HEK293 (cell line): Measurements from ENCODE around the gene BACH2.

Experiments used
- CTCF ChIA-PET: fragments of 350-600 bp; formaldehyde crosslinking; extraction: SDS; loops from one replicate; lab custom pipeline; 2021; ENCODE audit warnings: antibody characterized with exemption; lab: Yijun Ruan, JAX
- POLR2A ChIA-PET: fragments of 300-600 bp; formaldehyde crosslinking; extraction: SDS; loops from one replicate; lab custom pipeline; 2020; ENCODE audit warnings: antibody characterized with exemption, inconsistent platforms; lab: Yijun Ruan, JAX
- H3K27ac ChIP-seq: fragments of 200-500 bp; sonication (Bioruptor generic); 2 replicates; pipeline ENCODE4 v1.5.1; 2014; ENCODE audit warnings: low read depth, low read length, control low read depth, inconsistent platforms; ENCODE audit errors: extremely low read depth
- H3K36me3 ChIP-seq, 2 experiments: fragments of 200-500 bp in 1 of 2; sonication (Bioruptor generic) in 1 of 2; 1 replicate in 1 of 2; 2 replicates in 1 of 2; pipeline ENCODE4 v1.5.1; 2014 to 2017; ENCODE audit warnings: inconsistent platforms in 2 of 2, low read length in 2 of 2; ENCODE audit not compliant: control insufficient read depth in 2 of 2, insufficient read depth in 1 of 2
- H3K4me1 ChIP-seq: fragments of 200-500 bp; sonication (Bioruptor generic); 2 replicates; pipeline ENCODE4 v1.5.1; 2014; ENCODE audit warnings: mild to moderate bottlenecking, low read length, inconsistent platforms; ENCODE audit not compliant: control insufficient read depth, insufficient read depth
- H3K4me3 ChIP-seq: 2 replicates; pipeline ENCODE4 v1.5.1; 2011; ENCODE audit warnings: low read depth, mild to moderate bottlenecking, control low read depth, low read length, moderate library complexity
- H3K9me3 ChIP-seq: fragments of 200-500 bp; sonication (Bioruptor generic); 2 replicates; pipeline ENCODE4 v1.5.1; 2014; ENCODE audit warnings: low read depth, low read length, inconsistent platforms; ENCODE audit not compliant: control insufficient read depth, insufficient read depth
- MEIS1 ChIP-seq: sonication (generic); formaldehyde crosslinking; IDR thresholded peaks from 2 replicates; pipeline ENCODE4 v1.8.1; 2022; ENCODE audit warnings: missing genetic modification reagents, mild to moderate bottlenecking, borderline replicate concordance
- OSR2 ChIP-seq: fragments of 450-650 bp; formaldehyde crosslinking; IDR thresholded peaks from 2 replicates; pipeline ENCODE4 v1.5.1; 2016; ENCODE audit warnings: missing biosample characterization, missing genetic modification characterization
- SALL2 ChIP-seq: fragments of 450-650 bp; formaldehyde crosslinking; IDR thresholded peaks from 2 replicates; pipeline ENCODE4 v1.5.0; 2017; ENCODE audit warnings: missing biosample characterization, mild to moderate bottlenecking, missing genetic modification characterization, borderline replicate concordance
- SCRT1 ChIP-seq: fragments of 450-650 bp; formaldehyde crosslinking; IDR thresholded peaks from 2 replicates; pipeline ENCODE4 v1.5.1; 2016; ENCODE audit warnings: missing biosample characterization, missing genetic modification characterization, borderline replicate concordance
- ZNF10 ChIP-seq: fragments of 450-650 bp; formaldehyde crosslinking; IDR thresholded peaks from 2 replicates; pipeline ENCODE4 v1.5.1; 2017; ENCODE audit warnings: missing biosample characterization, missing genetic modification characterization
- ZNF157 ChIP-seq: fragments of 450-650 bp; formaldehyde crosslinking; IDR thresholded peaks from 2 replicates; pipeline ENCODE4 v1.5.1; 2016; ENCODE audit warnings: missing biosample characterization, missing genetic modification characterization
- ZNF174 ChIP-seq: fragments of 450-650 bp; formaldehyde crosslinking; IDR thresholded peaks from 2 replicates; pipeline ENCODE4 v1.5.0; 2017; ENCODE audit warnings: missing biosample characterization, mild to moderate bottlenecking, missing genetic modification characterization
- ZNF274 ChIP-seq, 2 experiments: fragments of 200-500 bp in 1 of 2; fragments of 450-650 bp in 1 of 2; sonication (Bioruptor generic) in 1 of 2; formaldehyde crosslinking in 1 of 2; IDR thresholded peaks; 2 replicates each; pipeline versions ENCODE4 v1.5.1 to v1.6.1; 2014 to 2016; ENCODE audit warnings: borderline replicate concordance in 1 of 2, inconsistent platforms in 1 of 2, low read length in 1 of 2, missing biosample characterization in 1 of 2, missing genetic modification characterization in 1 of 2
- ZNF292 ChIP-seq: fragments of 450-650 bp; formaldehyde crosslinking; IDR thresholded peaks from 2 replicates; pipeline ENCODE4 v1.5.1; 2016; ENCODE audit warnings: low read depth, missing biosample characterization, missing genetic modification characterization, borderline replicate concordance
- ZNF302 ChIP-seq: fragments of 450-650 bp; formaldehyde crosslinking; IDR thresholded peaks from 2 replicates; pipeline ENCODE4 v1.5.1; 2016; ENCODE audit warnings: missing biosample characterization, missing genetic modification characterization, low read depth
- ZNF324 ChIP-seq: fragments of 450-650 bp; formaldehyde crosslinking; IDR thresholded peaks from 2 replicates; pipeline ENCODE4 v1.5.1; 2016; ENCODE audit warnings: missing biosample characterization, missing genetic modification characterization
- ZNF416 ChIP-seq: fragments of 450-650 bp; formaldehyde crosslinking; IDR thresholded peaks from 2 replicates; pipeline ENCODE4 v1.5.1; 2016; ENCODE audit warnings: missing biosample characterization, missing genetic modification characterization
- ZNF423 ChIP-seq: fragments of 450-650 bp; formaldehyde crosslinking; IDR thresholded peaks from 2 replicates; pipeline ENCODE4 v1.5.1; 2016; ENCODE audit warnings: missing biosample characterization, missing genetic modification characterization
- ZNF473 ChIP-seq: fragments of 450-650 bp; formaldehyde crosslinking; IDR thresholded peaks from 2 replicates; pipeline ENCODE4 v1.5.1; 2017; ENCODE audit warnings: missing biosample characterization, missing genetic modification characterization
- ZNF48 ChIP-seq: fragments of 450-650 bp; formaldehyde crosslinking; IDR thresholded peaks from 2 replicates; pipeline ENCODE4 v1.5.1; 2016; ENCODE audit warnings: missing biosample characterization, missing genetic modification characterization
- ZNF510 ChIP-seq: fragments of 450-650 bp; formaldehyde crosslinking; IDR thresholded peaks from 2 replicates; pipeline ENCODE4 v1.5.1; 2018; ENCODE audit warnings: mild to moderate bottlenecking, missing genetic modification characterization, missing biosample characterization; ENCODE audit not compliant: insufficient replicate concordance
- ZNF561 ChIP-seq: fragments of 450-650 bp; IDR thresholded peaks from 2 replicates; pipeline ENCODE4 v1.5.1; 2018; ENCODE audit warnings: missing biosample characterization, missing genetic modification characterization, borderline replicate concordance
- ZNF610 ChIP-seq: fragments of 450-650 bp; formaldehyde crosslinking; IDR thresholded peaks from 2 replicates; pipeline ENCODE4 v1.5.1; 2016; ENCODE audit warnings: missing biosample characterization, missing genetic modification characterization, borderline replicate concordance
- ZNF837 ChIP-seq: fragments of 450-650 bp; formaldehyde crosslinking; IDR thresholded peaks from 2 replicates; pipeline ENCODE4 v1.5.1; 2016; ENCODE audit warnings: missing biosample characterization, missing genetic modification characterization
- TF ChIP-seq, protein P1 (sequence below): fragments of 450-650 bp; formaldehyde crosslinking; IDR thresholded peaks from 2 replicates; pipeline ENCODE4 v1.5.1; 2016; ENCODE audit warnings: missing biosample characterization, missing genetic modification characterization, borderline replicate concordance
- TF ChIP-seq, protein P2 (sequence below): fragments of 450-650 bp; formaldehyde crosslinking; IDR thresholded peaks from 2 replicates; pipeline ENCODE4 v1.5.1; 2017; ENCODE audit warnings: missing biosample characterization, missing genetic modification characterization
- TF ChIP-seq, protein P3 (sequence below): fragments of 450-650 bp; IDR thresholded peaks from 2 replicates; pipeline ENCODE4 v1.5.1; 2018; ENCODE audit warnings: missing biosample characterization, mild to moderate bottlenecking, missing genetic modification characterization
- TF ChIP-seq, protein P4 (sequence below): fragments of 450-650 bp; formaldehyde crosslinking; IDR thresholded peaks from 2 replicates; pipeline ENCODE4 v1.5.1; 2017; ENCODE audit warnings: missing biosample characterization, missing genetic modification characterization
- TF ChIP-seq, protein P5 (sequence below): fragments of 450-650 bp; formaldehyde crosslinking; IDR thresholded peaks from 2 replicates; pipeline ENCODE4 v1.5.1; 2017; ENCODE audit warnings: missing biosample characterization, mild to moderate bottlenecking, missing genetic modification characterization, moderate library complexity
- TF ChIP-seq, protein P6 (sequence below): fragments of 450-650 bp; IDR thresholded peaks from 2 replicates; pipeline ENCODE4 v1.5.1; 2018; ENCODE audit warnings: missing biosample characterization, missing genetic modification characterization

The BACH2 gene

DNA sequence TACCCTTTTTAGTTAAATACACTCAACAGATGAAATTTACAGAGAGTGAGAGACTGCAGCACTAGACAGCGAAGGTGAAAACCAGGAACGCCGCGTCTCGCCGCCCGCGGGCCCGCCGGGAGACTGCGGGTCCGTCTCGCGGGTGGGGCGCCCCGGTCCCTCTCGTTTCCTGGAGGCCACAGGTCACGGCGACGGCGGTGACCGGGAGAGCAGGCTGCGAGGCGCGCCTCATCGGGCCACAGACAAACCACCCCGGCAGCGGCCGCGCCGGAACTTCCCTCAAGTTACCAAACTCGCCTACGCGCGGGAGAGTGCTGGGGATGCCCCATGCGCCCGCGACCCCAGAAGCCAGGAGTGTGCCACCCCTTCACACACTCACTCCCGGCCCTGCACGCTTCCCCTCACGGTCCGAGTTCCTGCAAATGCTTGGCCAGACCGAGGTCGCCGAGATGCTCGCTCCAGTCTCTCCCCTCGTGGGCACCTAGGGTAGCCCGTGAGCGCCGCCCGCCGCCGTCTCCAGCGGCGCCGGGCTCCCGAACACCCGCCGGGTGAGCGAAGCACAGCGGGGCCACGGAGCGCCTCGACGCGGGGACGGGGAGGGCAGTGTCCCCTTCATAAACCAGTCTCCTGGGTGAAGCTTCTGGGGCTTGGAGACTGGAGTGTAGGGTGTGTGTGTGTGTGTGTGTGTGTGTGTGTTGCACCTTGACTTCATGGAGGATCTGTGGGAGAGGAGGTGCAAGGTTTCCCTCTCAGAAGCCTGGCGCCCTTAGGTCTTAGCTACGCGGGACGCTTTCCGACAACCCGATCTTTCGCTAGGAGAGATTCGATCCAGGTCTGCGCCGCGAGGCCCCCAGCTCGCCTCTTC lies 1.4 kb downstream of the BACH2 start:
- CTCF ChIA-PET = interaction anchor here (0.7 to 2.0 kb wide), 7 partner anchors 10 to 1135 kb away, joined by 3 to 10 read pairs (median 3); no protein-coding TSS in a partner anchor
- H3K36me3 ChIP-seq = no peaks in the 10 kb centered on the region
- H3K4me1 ChIP-seq = no peaks in the 10 kb centered on the region; the same call in 1 of the 2 replicates
- H3K4me3 ChIP-seq = peak overlapping the region; percentile 82
- POLR2A ChIA-PET = interaction anchor here (0.6 to 1.9 kb wide), 7 partner anchors 9 to 1342 kb away, joined by 3 to 15 read pairs (median 4); no protein-coding TSS in a partner anchor
- peak overlapping the region; percentile 70; the same call in 1 of the 2 replicates for H3K27ac ChIP-seq
- H3K9me3 ChIP-seq = no peaks in the 10 kb centered on the region
- TF ChIP-seq ZNF174 (tag by site-specific recombination) (no peak), ZNF10 (tag by site-specific recombination) (no peak), ZNF324 (tag by site-specific recombination) (no peak), ZNF837 (tag by site-specific recombination) (no peak), OSR2 (tag by site-specific recombination) (no peak), ZNF302 (tag by site-specific recombination) (no peak), ZNF423 (tag by site-specific recombination) (peak; percentile 62), ZNF292 (no peak), ZNF473 (tag by site-specific recombination) (no peak), ZNF561 (no peak), SCRT1 (tag by site-specific recombination) (no peak), ZNF610 (no peak; the same call in 1 of the 2 replicates), ZNF274 (IDR thresholded peaks at IDR 0.05; ENCODE audit: low read length) (no peak), ZNF274 (tag by site-specific recombination; IDR thresholded peaks at IDR 0.05; ENCODE audit: borderline replicate concordance) (no peak), MEIS1 (CRISPR knock-in tag) (no peak), ZNF416 (tag by site-specific recombination) (no peak), SALL2 (tag by site-specific recombination) (no peak), ZNF510 (tag by site-specific recombination) (no peak), ZNF157 (no peak), ZNF48 (tag by site-specific recombination) (no peak)
- TF ChIP-seq, protein P1, sequence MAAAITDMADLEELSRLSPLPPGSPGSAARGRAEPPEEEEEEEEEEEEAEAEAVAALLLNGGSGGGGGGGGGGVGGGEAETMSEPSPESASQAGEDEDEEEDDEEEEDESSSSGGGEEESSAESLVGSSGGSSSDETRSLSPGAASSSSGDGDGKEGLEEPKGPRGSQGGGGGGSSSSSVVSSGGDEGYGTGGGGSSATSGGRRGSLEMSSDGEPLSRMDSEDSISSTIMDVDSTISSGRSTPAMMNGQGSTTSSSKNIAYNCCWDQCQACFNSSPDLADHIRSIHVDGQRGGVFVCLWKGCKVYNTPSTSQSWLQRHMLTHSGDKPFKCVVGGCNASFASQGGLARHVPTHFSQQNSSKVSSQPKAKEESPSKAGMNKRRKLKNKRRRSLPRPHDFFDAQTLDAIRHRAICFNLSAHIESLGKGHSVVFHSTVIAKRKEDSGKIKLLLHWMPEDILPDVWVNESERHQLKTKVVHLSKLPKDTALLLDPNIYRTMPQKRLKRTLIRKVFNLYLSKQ (tag by site-specific recombination) = no peak
- TF ChIP-seq, protein P2, sequence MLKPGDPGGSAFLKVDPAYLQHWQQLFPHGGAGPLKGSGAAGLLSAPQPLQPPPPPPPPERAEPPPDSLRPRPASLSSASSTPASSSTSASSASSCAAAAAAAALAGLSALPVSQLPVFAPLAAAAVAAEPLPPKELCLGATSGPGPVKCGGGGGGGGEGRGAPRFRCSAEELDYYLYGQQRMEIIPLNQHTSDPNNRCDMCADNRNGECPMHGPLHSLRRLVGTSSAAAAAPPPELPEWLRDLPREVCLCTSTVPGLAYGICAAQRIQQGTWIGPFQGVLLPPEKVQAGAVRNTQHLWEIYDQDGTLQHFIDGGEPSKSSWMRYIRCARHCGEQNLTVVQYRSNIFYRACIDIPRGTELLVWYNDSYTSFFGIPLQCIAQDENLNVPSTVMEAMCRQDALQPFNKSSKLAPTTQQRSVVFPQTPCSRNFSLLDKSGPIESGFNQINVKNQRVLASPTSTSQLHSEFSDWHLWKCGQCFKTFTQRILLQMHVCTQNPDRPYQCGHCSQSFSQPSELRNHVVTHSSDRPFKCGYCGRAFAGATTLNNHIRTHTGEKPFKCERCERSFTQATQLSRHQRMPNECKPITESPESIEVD (tag by site-specific recombination) = no peak
- TF ChIP-seq, protein P3, sequence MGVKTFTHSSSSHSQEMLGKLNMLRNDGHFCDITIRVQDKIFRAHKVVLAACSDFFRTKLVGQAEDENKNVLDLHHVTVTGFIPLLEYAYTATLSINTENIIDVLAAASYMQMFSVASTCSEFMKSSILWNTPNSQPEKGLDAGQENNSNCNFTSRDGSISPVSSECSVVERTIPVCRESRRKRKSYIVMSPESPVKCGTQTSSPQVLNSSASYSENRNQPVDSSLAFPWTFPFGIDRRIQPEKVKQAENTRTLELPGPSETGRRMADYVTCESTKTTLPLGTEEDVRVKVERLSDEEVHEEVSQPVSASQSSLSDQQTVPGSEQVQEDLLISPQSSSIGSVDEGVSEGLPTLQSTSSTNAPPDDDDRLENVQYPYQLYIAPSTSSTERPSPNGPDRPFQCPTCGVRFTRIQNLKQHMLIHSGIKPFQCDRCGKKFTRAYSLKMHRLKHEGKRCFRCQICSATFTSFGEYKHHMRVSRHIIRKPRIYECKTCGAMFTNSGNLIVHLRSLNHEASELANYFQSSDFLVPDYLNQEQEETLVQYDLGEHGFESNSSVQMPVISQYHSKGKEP (tag by site-specific recombination) = no peak
- TF ChIP-seq, protein P4, sequence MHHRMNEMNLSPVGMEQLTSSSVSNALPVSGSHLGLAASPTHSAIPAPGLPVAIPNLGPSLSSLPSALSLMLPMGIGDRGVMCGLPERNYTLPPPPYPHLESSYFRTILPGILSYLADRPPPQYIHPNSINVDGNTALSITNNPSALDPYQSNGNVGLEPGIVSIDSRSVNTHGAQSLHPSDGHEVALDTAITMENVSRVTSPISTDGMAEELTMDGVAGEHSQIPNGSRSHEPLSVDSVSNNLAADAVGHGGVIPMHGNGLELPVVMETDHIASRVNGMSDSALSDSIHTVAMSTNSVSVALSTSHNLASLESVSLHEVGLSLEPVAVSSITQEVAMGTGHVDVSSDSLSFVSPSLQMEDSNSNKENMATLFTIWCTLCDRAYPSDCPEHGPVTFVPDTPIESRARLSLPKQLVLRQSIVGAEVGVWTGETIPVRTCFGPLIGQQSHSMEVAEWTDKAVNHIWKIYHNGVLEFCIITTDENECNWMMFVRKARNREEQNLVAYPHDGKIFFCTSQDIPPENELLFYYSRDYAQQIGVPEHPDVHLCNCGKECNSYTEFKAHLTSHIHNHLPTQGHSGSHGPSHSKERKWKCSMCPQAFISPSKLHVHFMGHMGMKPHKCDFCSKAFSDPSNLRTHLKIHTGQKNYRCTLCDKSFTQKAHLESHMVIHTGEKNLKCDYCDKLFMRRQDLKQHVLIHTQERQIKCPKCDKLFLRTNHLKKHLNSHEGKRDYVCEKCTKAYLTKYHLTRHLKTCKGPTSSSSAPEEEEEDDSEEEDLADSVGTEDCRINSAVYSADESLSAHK (tag by site-specific recombination) = peak; percentile 7; the same call in 1 of the 2 replicates
- TF ChIP-seq, protein P5, sequence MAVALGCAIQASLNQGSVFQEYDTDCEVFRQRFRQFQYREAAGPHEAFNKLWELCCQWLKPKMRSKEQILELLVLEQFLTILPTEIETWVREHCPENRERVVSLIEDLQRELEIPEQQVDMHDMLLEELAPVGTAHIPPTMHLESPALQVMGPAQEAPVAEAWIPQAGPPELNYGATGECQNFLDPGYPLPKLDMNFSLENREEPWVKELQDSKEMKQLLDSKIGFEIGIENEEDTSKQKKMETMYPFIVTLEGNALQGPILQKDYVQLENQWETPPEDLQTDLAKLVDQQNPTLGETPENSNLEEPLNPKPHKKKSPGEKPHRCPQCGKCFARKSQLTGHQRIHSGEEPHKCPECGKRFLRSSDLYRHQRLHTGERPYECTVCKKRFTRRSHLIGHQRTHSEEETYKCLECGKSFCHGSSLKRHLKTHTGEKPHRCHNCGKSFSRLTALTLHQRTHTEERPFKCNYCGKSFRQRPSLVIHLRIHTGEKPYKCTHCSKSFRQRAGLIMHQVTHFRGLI = no peak
- TF ChIP-seq, protein P6, sequence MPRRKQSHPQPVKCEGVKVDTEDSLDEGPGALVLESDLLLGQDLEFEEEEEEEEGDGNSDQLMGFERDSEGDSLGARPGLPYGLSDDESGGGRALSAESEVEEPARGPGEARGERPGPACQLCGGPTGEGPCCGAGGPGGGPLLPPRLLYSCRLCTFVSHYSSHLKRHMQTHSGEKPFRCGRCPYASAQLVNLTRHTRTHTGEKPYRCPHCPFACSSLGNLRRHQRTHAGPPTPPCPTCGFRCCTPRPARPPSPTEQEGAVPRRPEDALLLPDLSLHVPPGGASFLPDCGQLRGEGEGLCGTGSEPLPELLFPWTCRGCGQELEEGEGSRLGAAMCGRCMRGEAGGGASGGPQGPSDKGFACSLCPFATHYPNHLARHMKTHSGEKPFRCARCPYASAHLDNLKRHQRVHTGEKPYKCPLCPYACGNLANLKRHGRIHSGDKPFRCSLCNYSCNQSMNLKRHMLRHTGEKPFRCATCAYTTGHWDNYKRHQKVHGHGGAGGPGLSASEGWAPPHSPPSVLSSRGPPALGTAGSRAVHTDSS (tag by site-specific recombination) = no peak
